Ascending aorta (tissue), 2 donors: ENCODE measurements around the gene KICS2. TPM values are rescaled to one million over a fixed set of nuclear protein-coding genes. Genes with fewer than 3 reads are reported as not detected.
"Not testable (repeated sequence)": the region's sequence is repeated elsewhere in the genome, so short reads cannot be mapped to it uniquely, and the experiment has no call there.

ENCODE experiments used
- DNase-seq, 2 donors: peaks; one replicate each; pipeline ENCODE4 v3.0.0-alpha.2; 2019; ENCODE audit warnings: low spot score in 2 of 2
- H3K27ac ChIP-seq, 2 donors: fragments of 200-600 bp; sonication (generic); one replicate each; pipeline ENCODE4 v1.5.1; 2016 to 2017; ENCODE audit warnings: mild to moderate bottlenecking in 1 of 2
- H3K27me3 ChIP-seq: fragments of 200-600 bp; sonication (generic); one replicate; pipeline ENCODE4 v1.5.1; 2017
- H3K36me3 ChIP-seq, 2 donors: fragments of 200-600 bp; sonication (generic); one replicate each; pipeline ENCODE4 v1.5.1; 2016
- H3K4me1 ChIP-seq, 2 donors: fragments of 200-600 bp; sonication (generic); one replicate each; pipeline ENCODE4 v1.5.1; 2016 to 2017; ENCODE audit warnings: mild to moderate bottlenecking in 1 of 2
- H3K4me3 ChIP-seq, 2 donors: fragments of 200-600 bp; sonication (generic); one replicate each; pipeline ENCODE4 v1.5.1; 2016 to 2017; ENCODE audit warnings: mild to moderate bottlenecking in 1 of 2
- H3K9me3 ChIP-seq, 2 donors: fragments of 200-600 bp; sonication (generic); one replicate each; pipeline ENCODE4 v1.5.1; 2016
- CTCF ChIP-seq, 3 experiments: fragments of 200-600 bp in 2 of 3; fragments of 450-650 bp in 1 of 3; sonication (generic) in 2 of 3; IDR thresholded peaks; one replicate each; pipeline ENCODE4 v1.5.1; 2016 to 2019; ENCODE audit warnings: antibody characterized with exemption in 3 of 3, mild to moderate bottlenecking in 1 of 3, moderate library complexity in 1 of 3
- intact Hi-C: fragments of 100-400 bp; cut with DNase I; formaldehyde crosslinking; loops from one replicate; pipeline ENCODE4 v1.15.1; 2023
- total RNA-seq: library from RNA; depleted of rRNA; stranded (reverse); fragments of >200 nt; gene quantifications from one replicate; pipeline ENCODE4 v1.1.0, GENCODE V29; 2016

Gene KICS2
- total RNA-seq, 1 donor from 2014 or later: 0.75 TPM

GRCh38 chr12:64218597-64218996, 3.5 kb downstream of the KICS2 start:
- DNase-seq: no peak
- Histone ChIP-seq H3K4me3 (no peak overlapping the region), H3K27ac (no peak overlapping the region), H3K36me3 (no peaks in the 10 kb centered on the region), H3K27me3 (no peaks in the 10 kb centered on the region), H3K4me1 (peaks cover 0 to 5% of the 10 kb centered on the region in 2 donors), H3K9me3 (no peaks in the 10 kb centered on the region)
- intact Hi-C loops: no loop called here
- TF ChIP-seq CTCF (IDR thresholded peaks at IDR 0.05): no peak

- DNase-seq, H3K9me3 ChIP-seq, H3K4me1 ChIP-seq, H3K27ac ChIP-seq, H3K27me3 ChIP-seq, intact Hi-C loops, H3K36me3 ChIP-seq, H3K4me3 ChIP-seq: not testable (repeated sequence)
These were observed 4.5 kb downstream of the KICS2 start for GRCh38 chr12:64217643-64218042.

- Histone ChIP-seq H3K4me1 (peaks cover 0 to 1% of the 10 kb centered on the region in 2 donors), H3K27ac (no peak overlapping the region), H3K4me3 (no peak overlapping the region), H3K27me3 (no peaks in the 10 kb centered on the region), H3K36me3 (peaks cover 0 to 9% of the 10 kb centered on the region in 2 donors), H3K9me3 (no peaks in the 10 kb centered on the region)
- TF ChIP-seq CTCF (IDR thresholded peaks at IDR 0.05): no peak
- intact Hi-C loops: no loop called here
- DNase-seq: no peak
These were observed 5.9 kb downstream of the KICS2 start for GRCh38 chr12:64216239-64216638.

- no peak overlapping the region for H3K4me3 ChIP-seq
- no peaks in the 10 kb centered on the region for H3K9me3 ChIP-seq
- TF ChIP-seq CTCF (IDR thresholded peaks at IDR 0.05): no peak
These were observed 9.9 kb downstream of the KICS2 start for GRCh38 chr12:64212119-64212746.

GRCh38 chr12:64207453-64207852, 14.6 kb downstream of the KICS2 start:
- Histone ChIP-seq H3K4me3 (no peak overlapping the region), H3K27ac (no peak overlapping the region), H3K27me3 (no peaks in the 10 kb centered on the region), H3K36me3 (peaks cover 0 to 7% of the 10 kb centered on the region in 2 donors), H3K9me3 (no peaks in the 10 kb centered on the region), H3K4me1 (no peaks in the 10 kb centered on the region)
- intact Hi-C loops: no loop called here
- DNase-seq: no peak
- no peak for TF ChIP-seq CTCF (IDR thresholded peaks at IDR 0.05)

More at GRCh38 chr12:64212119-64212746, 9.9 kb downstream of the KICS2 start:
- no peaks in the 10 kb centered on the region for H3K27me3 ChIP-seq
- intact Hi-C loops: no loop called here
- DNase-seq: no peak
- no peaks in the 10 kb centered on the region for H3K4me1 ChIP-seq
- H3K27ac ChIP-seq: no peak overlapping the region
- H3K36me3 ChIP-seq: peaks cover 0 to 9% of the 10 kb centered on the region in 2 donors

- H3K4me3 ChIP-seq: no peak overlapping the region
- H3K27ac ChIP-seq: no peak overlapping the region
- H3K36me3 ChIP-seq: peaks cover 2 to 3% of the 10 kb centered on the region in 2 donors
- H3K4me1 ChIP-seq: no peaks in the 10 kb centered on the region
- H3K27me3 ChIP-seq: no peaks in the 10 kb centered on the region
- intact Hi-C loops: no loop called here
- no peak for TF ChIP-seq CTCF (IDR thresholded peaks at IDR 0.05)
- no peak for DNase-seq
- H3K9me3 ChIP-seq: no peaks in the 10 kb centered on the region
These were observed 16.6 kb downstream of the KICS2 start for GRCh38 chr12:64205542-64205941.
